OCI-LY7 (cell line): ENCODE data around the gene CAPZB. TPM values are rescaled to one million over a fixed set of nuclear protein-coding genes. Genes with fewer than 3 reads are reported as not detected.

Source experiments
- BruUV-seq: library from RNA; stranded (reverse); fragments of 400-500 nt; replicated peaks from 2 replicates; lab custom pipeline; 2021; lab: Mats Ljungman, UMichigan
- CTCF ChIA-PET: fragments of 300-600 bp; sonication (Branson Sonifier 250); formaldehyde crosslinking; loops from one replicate; lab custom pipeline; 2022; ENCODE audit warnings: antibody characterized with exemption; ENCODE audit not compliant: unreplicated experiment; lab: Charles Lee
- POLR2A ChIA-PET: fragments of 300-600 bp; sonication (Branson Sonifier 250); formaldehyde crosslinking; loops from one replicate; lab custom pipeline; 2022; ENCODE audit warnings: antibody characterized with exemption; lab: Charles Lee
- DNase-seq: peaks from one replicate; pipeline ENCODE4 v3.0.0-alpha.2; 2015; ENCODE audit warnings: low spot score
- H2AFZ ChIP-seq: fragments of 200-600 bp; sonication (generic), shearing (Covaris generic); 2 replicates; pipeline ENCODE4 v1.6.1; 2014; ENCODE audit warnings: mild to moderate bottlenecking, antibody characterized with exemption, low read length, moderate library complexity
- H3K27ac ChIP-seq: fragments of 200-600 bp; sonication (generic); 2 replicates; pipeline ENCODE4 v1.5.1; 2014; ENCODE audit warnings: mixed run types, low read depth, mild to moderate bottlenecking, moderate library complexity, low read length, inconsistent platforms; ENCODE audit not compliant: poor library complexity, severe bottlenecking
- H3K36me3 ChIP-seq: fragments of 200-600 bp; sonication (generic); 2 replicates; pipeline ENCODE4 v1.6.1; 2014; ENCODE audit warnings: mild to moderate bottlenecking, antibody characterized with exemption, low read length, moderate library complexity, mixed read lengths; ENCODE audit not compliant: insufficient read depth
- H3K4me1 ChIP-seq: fragments of 200-600 bp; sonication (generic); 2 replicates; pipeline ENCODE4 v1.5.1; 2014; ENCODE audit warnings: mild to moderate bottlenecking, low read length; ENCODE audit not compliant: insufficient read depth, poor library complexity, severe bottlenecking
- H3K4me2 ChIP-seq: fragments of 200-600 bp; sonication (generic); 2 replicates; pipeline ENCODE4 v1.6.1; 2014; ENCODE audit warnings: mild to moderate bottlenecking, low read length
- H3K4me3 ChIP-seq: fragments of 200-600 bp; sonication (generic); 2 replicates; pipeline ENCODE4 v1.5.1; 2014; ENCODE audit warnings: mild to moderate bottlenecking, low read depth, low read length; ENCODE audit not compliant: poor library complexity, severe bottlenecking
- H3K79me2 ChIP-seq: fragments of 200-600 bp; sonication (generic); 2 replicates; pipeline ENCODE4 v1.6.1; 2016; ENCODE audit warnings: low read depth, mild to moderate bottlenecking, low read length, moderate library complexity, mixed read lengths; ENCODE audit not compliant: insufficient read depth
- H3K9me2 ChIP-seq: fragments of 200-600 bp; sonication (generic); 2 replicates; pipeline ENCODE4 v1.6.1; 2016; ENCODE audit warnings: mild to moderate bottlenecking, low read length, mixed read lengths; ENCODE audit not compliant: insufficient read depth
- H3K9me3 ChIP-seq: fragments of 200-600 bp; sonication (generic); 2 replicates; pipeline ENCODE4 v1.6.1; 2014; ENCODE audit warnings: mild to moderate bottlenecking, mixed run types, low read length, mixed read lengths
- H4K20me1 ChIP-seq: fragments of 200-600 bp; sonication (generic); 2 replicates; pipeline ENCODE4 v1.6.1; 2014; ENCODE audit warnings: mild to moderate bottlenecking, antibody characterized with exemption, low read length, moderate library complexity, mixed read lengths; ENCODE audit not compliant: insufficient read depth
- CTCF ChIP-seq: fragments of 200-600 bp; sonication (generic); conservative IDR thresholded peaks from 2 replicates; pipeline ENCODE4 v1.5.1; 2014; ENCODE audit warnings: mild to moderate bottlenecking, antibody characterized with exemption, low read length, moderate library complexity, mixed read lengths
- EZH2phosphoT487 ChIP-seq: fragments of 200-600 bp; sonication (generic); IDR thresholded peaks from 2 replicates; pipeline ENCODE4 v1.6.1; 2018; ENCODE audit warnings: low read depth, borderline replicate concordance, mild to moderate bottlenecking, mixed run types, antibody characterized with exemption, low read length, moderate library complexity, mixed read lengths
- intact Hi-C: fragments of 100-400 bp; cut with micrococcal nuclease; formaldehyde crosslinking; loops from one replicate; pipeline ENCODE4 v1.10.0; 2022; ENCODE audit not compliant: unreplicated experiment
- total RNA-seq, 2 experiments: library from RNA; depleted of rRNA in 1 of 2; stranded (reverse); fragments of >200 nt in 1 of 2; shearing (Covaris generic) in 1 of 2; gene quantifications; 2 replicates each; pipeline ENCODE4 v1.2.3, GENCODE V29; 2014 to 2022

CAPZB gene
- total RNA-seq, 2 experiments from 2014 or later = 61.3 to 187 TPM

GRCh38 chr1:19365721-19366120, 119.6 kb downstream of the CAPZB start:
- Histone ChIP-seq H4K20me1 (no peaks in the 10 kb centered on the region; the same call in 1 of the 2 replicates), H3K4me2 (no peak overlapping the region), H2AFZ (no peak overlapping the region), H3K4me3 (no peak overlapping the region), H3K79me2 (no peaks in the 10 kb centered on the region), H3K9me3 (no peaks in the 10 kb centered on the region), H3K4me1 (no peaks in the 10 kb centered on the region), H3K9me2 (no peaks in the 10 kb centered on the region), H3K27ac (no peak overlapping the region), H3K36me3 (no peaks in the 10 kb centered on the region)
- no peak for DNase-seq
- no peak for TF ChIP-seq CTCF
- no peak for TF ChIP-seq EZH2phosphoT487
- intact Hi-C loops = no loop called here
- POLR2A ChIA-PET = no interaction called here
- CTCF ChIA-PET = no interaction called here
- no TSS peak for BruUV-seq

- H3K36me3 ChIP-seq = no peaks in the 10 kb centered on the region
Observed at GRCh38 chr1:19363536-19364152, 121.7 kb downstream of the CAPZB start.

More at GRCh38 chr1:19363536-19364152, 121.7 kb downstream of the CAPZB start:
- H3K9me2 ChIP-seq = no peaks in the 10 kb centered on the region
- no peak overlapping the region for H3K4me2 ChIP-seq
- no peaks in the 10 kb centered on the region for H3K4me1 ChIP-seq
- no peaks in the 10 kb centered on the region for H3K79me2 ChIP-seq
- DNase-seq = no peak
- H2AFZ ChIP-seq = no peak overlapping the region
- no peaks in the 10 kb centered on the region for H3K9me3 ChIP-seq
- TF ChIP-seq CTCF (no peak), EZH2phosphoT487 (no peak)
- ChIA-PET POLR2A (interaction anchor here (1.0 kb wide), 1 partner anchor 13 kb away, joined by 3 read pairs; no protein-coding TSS in a partner anchor), CTCF (no interaction called here)
- no peak overlapping the region for H3K4me3 ChIP-seq
- no TSS peak for BruUV-seq
- H3K27ac ChIP-seq = no peak overlapping the region
- intact Hi-C loops = no loop called here
- no peaks in the 10 kb centered on the region for H4K20me1 ChIP-seq
